Spleen (tissue), 7 donors: Measurements from ENCODE around the gene BTN1A1.
"Not testable (repeated sequence)": the region's sequence is repeated elsewhere in the genome, so short reads cannot be mapped to it uniquely, and the experiment has no call there.

Source experiments
- CTCF ChIP-seq, 11 experiments: fragments of 200-600 bp in 7 of 11; fragments of 450-650 bp in 4 of 11; sonication (generic) in 4 of 11; IDR thresholded peaks in 8 of 11; conservative IDR thresholded peaks in 3 of 11; 1 replicate in 7 of 11; 2 replicates in 4 of 11; pipeline versions ENCODE4 v1.4.0 to v1.8.0; 2016 to 2021; ENCODE audit warnings: antibody characterized with exemption in 11 of 11, inconsistent platforms in 4 of 11, mild to moderate bottlenecking in 1 of 11
- POLR2A ChIP-seq, 3 donors: fragments of 450-650 bp; IDR thresholded peaks; one replicate each; pipeline ENCODE4 v1.5.1; 2017; ENCODE audit warnings: antibody characterized with exemption in 3 of 3, mild to moderate bottlenecking in 1 of 3
- POLR2AphosphoS5 ChIP-seq, 3 donors: sonication (generic); formaldehyde crosslinking; IDR thresholded peaks; one replicate each; pipeline ENCODE4 v1.5.1; 2017; ENCODE audit warnings: antibody characterized with exemption in 3 of 3
- donor health status: DM: no; HTN: no; CAD: no; lungs with moderate emphysema.
- donor health status: DM: no; HTN: no; CAD: no.
- donor health status: DM: no; HTN: no; CAD: no.

GRCh38 chr6:26522486-26523228, 22.6 kb downstream of the BTN1A1 start:
- not testable (repeated sequence) for TF ChIP-seq CTCF (IDR thresholded peaks at IDR 0.05 in 8 of 11, conservative IDR thresholded peaks at IDR 0.05 in 3 of 11); POLR2A (IDR thresholded peaks at IDR 0.05); POLR2AphosphoS5 (IDR thresholded peaks at IDR 0.05)
